Keratinocyte (primary cell): ENCODE measurements around the gene RCSD1.

Experiments used
- EZH2 ChIP-seq: IDR thresholded peaks from one replicate; pipeline ENCODE4 v1.6.1; 2012; ENCODE audit warnings: inconsistent platforms, mild to moderate bottlenecking, low read length, moderate library complexity
- TF ChIP-seq, protein P1 (sequence below), 3 experiments: IDR thresholded peaks in 1 of 3; conservative IDR thresholded peaks in 1 of 3; optimal IDR thresholded peaks in 1 of 3; 2 replicates in 2 of 3; 3 replicates in 1 of 3; pipeline versions ENCODE3 to v1.5.1; 2011; ENCODE audit warnings: low read length in 3 of 3, mild to moderate bottlenecking in 3 of 3, moderate library complexity in 2 of 3, control low read depth in 1 of 3, inconsistent platforms in 1 of 3; ENCODE audit not compliant: insufficient read depth in 2 of 3; ENCODE audit errors: extremely low read depth in 1 of 3

DNA sequence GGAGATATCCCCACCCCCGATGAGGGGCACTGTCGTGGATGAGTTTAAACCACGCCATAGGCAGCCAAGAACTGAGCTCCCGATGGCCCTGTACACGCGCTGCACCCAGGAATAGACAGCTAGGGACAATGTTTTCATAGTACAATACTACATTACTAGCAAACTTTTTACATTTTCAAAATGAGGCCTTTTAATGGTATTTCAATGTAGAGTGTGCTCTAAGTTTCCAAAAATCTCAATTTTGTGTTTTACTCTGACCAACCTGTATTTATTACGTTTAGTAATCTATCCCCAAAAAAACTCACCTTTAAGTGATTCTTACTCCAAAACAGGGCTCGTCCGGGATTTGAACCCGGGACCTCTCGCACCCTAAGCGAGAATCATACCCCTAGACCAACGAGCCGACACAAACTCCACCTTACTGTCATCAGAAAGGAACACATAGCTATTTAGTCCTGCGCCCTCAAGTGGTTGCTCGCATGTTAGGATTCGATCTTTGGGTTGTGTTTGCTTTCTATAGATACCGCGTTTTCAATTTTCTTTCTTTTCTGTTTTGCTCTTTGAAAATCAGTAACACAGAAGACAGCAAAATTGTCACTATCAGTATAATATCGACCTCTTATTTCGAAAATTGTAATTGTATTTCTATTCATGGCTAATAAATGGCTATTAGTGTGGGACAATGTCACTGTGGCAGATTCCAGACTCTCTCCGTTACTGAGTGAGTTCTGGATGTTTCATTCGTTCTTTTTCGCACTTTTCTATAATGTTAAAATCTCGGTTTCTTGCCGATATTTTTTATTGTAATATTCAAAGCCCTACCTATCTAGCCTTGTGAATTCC lies 85.3 kb downstream of the RCSD1 start:
- TF ChIP-seq, protein P1, sequence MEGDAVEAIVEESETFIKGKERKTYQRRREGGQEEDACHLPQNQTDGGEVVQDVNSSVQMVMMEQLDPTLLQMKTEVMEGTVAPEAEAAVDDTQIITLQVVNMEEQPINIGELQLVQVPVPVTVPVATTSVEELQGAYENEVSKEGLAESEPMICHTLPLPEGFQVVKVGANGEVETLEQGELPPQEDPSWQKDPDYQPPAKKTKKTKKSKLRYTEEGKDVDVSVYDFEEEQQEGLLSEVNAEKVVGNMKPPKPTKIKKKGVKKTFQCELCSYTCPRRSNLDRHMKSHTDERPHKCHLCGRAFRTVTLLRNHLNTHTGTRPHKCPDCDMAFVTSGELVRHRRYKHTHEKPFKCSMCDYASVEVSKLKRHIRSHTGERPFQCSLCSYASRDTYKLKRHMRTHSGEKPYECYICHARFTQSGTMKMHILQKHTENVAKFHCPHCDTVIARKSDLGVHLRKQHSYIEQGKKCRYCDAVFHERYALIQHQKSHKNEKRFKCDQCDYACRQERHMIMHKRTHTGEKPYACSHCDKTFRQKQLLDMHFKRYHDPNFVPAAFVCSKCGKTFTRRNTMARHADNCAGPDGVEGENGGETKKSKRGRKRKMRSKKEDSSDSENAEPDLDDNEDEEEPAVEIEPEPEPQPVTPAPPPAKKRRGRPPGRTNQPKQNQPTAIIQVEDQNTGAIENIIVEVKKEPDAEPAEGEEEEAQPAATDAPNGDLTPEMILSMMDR (optimal IDR thresholded peaks at IDR 0.05 in 1 of 3, IDR thresholded peaks at IDR 0.05 in 1 of 3, conservative IDR thresholded peaks at IDR 0.05 in 1 of 3; ENCODE audit: extremely low read depth in 1 of 3, insufficient read depth in 2 of 3, low read length in 3 of 3): peak; percentile 87 to 96 (median 87)
- TF ChIP-seq EZH2: no peak
